ENCODE measurements around the gene SAXO2.

GRCh38 chr15:82306791-82307713 lies 44.4 kb downstream of the SAXO2 start:
- no peak for TF ChIP-seq CTCF (IDR thresholded peaks at IDR 0.05)
- TF ChIP-seq POLR2A (IDR thresholded peaks at IDR 0.05) = no peak
